MM.1S (cell line): ENCODE measurements around the gene DENND2A.

Experiments used
- DNase-seq: peaks from one replicate; pipeline ENCODE4 v3.0.0-alpha.2; 2015
- H2AFZ ChIP-seq: fragments of 300-600 bp; sonication (generic); 2 replicates; pipeline ENCODE4 v1.6.0; 2016; ENCODE audit warnings: antibody characterized with exemption, low read length
- H3F3A ChIP-seq: fragments of 300-600 bp; sonication (generic); 2 replicates; pipeline ENCODE4 v1.6.1; 2016; ENCODE audit warnings: mild to moderate bottlenecking, antibody characterized with exemption, low read length, moderate library complexity, mixed read lengths; ENCODE audit not compliant: insufficient read depth
- H3K27ac ChIP-seq: fragments of 300-600 bp; sonication (generic); 2 replicates; pipeline ENCODE4 v1.5.1; 2016; ENCODE audit warnings: mild to moderate bottlenecking, low read length
- H3K27me3 ChIP-seq: fragments of 300-600 bp; sonication (generic); replicated peaks from 2 replicates; pipeline ENCODE4 v1.6.0; 2016; ENCODE audit warnings: low read length; ENCODE audit not compliant: insufficient read depth
- H3K36me3 ChIP-seq: fragments of 300-600 bp; sonication (generic); replicated peaks from 2 replicates; pipeline ENCODE4 v1.6.1; 2016; ENCODE audit warnings: mild to moderate bottlenecking, low read length, mixed read lengths; ENCODE audit not compliant: insufficient read depth
- H3K4me1 ChIP-seq: fragments of 300-600 bp; sonication (generic); 2 replicates; pipeline ENCODE4 v1.6.1; 2016; ENCODE audit warnings: low read length, mixed read lengths
- H3K4me2 ChIP-seq: fragments of 300-600 bp; sonication (generic); 2 replicates; pipeline ENCODE4 v1.6.0; 2016; ENCODE audit warnings: low read depth, low read length
- H3K4me3 ChIP-seq: fragments of 300-600 bp; sonication (generic); 2 replicates; pipeline ENCODE4 v1.5.1; 2016; ENCODE audit warnings: low read length, mixed read lengths
- H3K79me2 ChIP-seq: fragments of 300-600 bp; sonication (generic); 2 replicates; pipeline ENCODE4 v1.6.1; 2016; ENCODE audit warnings: mixed run types, low read length, mixed read lengths
- H3K9ac ChIP-seq: fragments of 300-600 bp; sonication (generic); 2 replicates; pipeline ENCODE4 v1.6.1; 2016; ENCODE audit warnings: low read length, mixed read lengths
- H3K9me2 ChIP-seq: fragments of 300-600 bp; sonication (generic); replicated peaks from 2 replicates; pipeline ENCODE4 v1.6.1; 2016; ENCODE audit warnings: mild to moderate bottlenecking, low read length, mixed read lengths; ENCODE audit not compliant: insufficient read depth
- H3K9me3 ChIP-seq: fragments of 300-600 bp; sonication (generic); replicated peaks from 2 replicates; pipeline ENCODE4 v1.6.1; 2016; ENCODE audit warnings: mild to moderate bottlenecking, low read length, mixed read lengths; ENCODE audit not compliant: insufficient read depth
- H4K20me1 ChIP-seq: fragments of 300-600 bp; sonication (generic); 2 replicates; pipeline ENCODE4 v1.6.1; 2016; ENCODE audit warnings: mild to moderate bottlenecking, low read length, moderate library complexity, mixed read lengths; ENCODE audit not compliant: insufficient read depth
- EZH2 ChIP-seq: fragments of 300-600 bp; sonication (generic); optimal IDR thresholded peaks from 2 replicates; pipeline ENCODE3; 2017; ENCODE audit warnings: low read depth, mild to moderate bottlenecking, antibody characterized with exemption, low read length, mixed read lengths
- EZH2phosphoT487 ChIP-seq: fragments of 300-600 bp; sonication (generic); IDR thresholded peaks from 2 replicates; pipeline ENCODE4 v1.6.1; 2018; ENCODE audit warnings: antibody characterized with exemption, low read length
- TF ChIP-seq, protein P1 (sequence below): fragments of 300-600 bp; sonication (generic); IDR thresholded peaks from 2 replicates; pipeline ENCODE4 v1.5.1; 2016; ENCODE audit warnings: antibody characterized with exemption, low read length, mixed read lengths

Gene DENND2A

DNA sequence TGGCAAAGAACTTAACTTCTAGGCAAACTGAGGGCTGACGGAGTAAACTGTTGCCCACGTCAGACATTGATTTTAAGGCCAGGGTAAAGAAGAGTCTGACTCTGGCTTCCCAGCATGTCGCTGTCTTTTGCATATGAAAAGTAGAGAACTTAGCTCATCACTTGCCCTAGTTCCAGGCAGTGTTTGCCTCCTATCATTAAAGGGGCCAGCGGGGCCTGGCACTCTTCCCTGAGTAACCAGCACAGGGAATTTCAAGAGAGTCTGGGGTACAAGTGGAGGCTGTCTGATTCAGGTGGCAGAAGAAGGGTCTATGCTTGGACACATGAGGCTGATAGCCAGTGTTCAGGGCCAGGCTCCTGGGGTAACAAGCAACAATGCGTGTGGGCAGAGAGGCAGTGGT lies 4.8 kb downstream of the DENND2A start:
- H3F3A ChIP-seq = no peaks in the 10 kb centered on the region
- no peak overlapping the region for H3K4me3 ChIP-seq
- H3K4me2 ChIP-seq = no peak overlapping the region
- H3K27me3 ChIP-seq = peaks cover 39% of the 10 kb centered on the region
- H3K79me2 ChIP-seq = no peaks in the 10 kb centered on the region
- H3K4me1 ChIP-seq = no peaks in the 10 kb centered on the region
- TF ChIP-seq EZH2 (no peak), EZH2phosphoT487 (no peak)
- TF ChIP-seq, protein P1, sequence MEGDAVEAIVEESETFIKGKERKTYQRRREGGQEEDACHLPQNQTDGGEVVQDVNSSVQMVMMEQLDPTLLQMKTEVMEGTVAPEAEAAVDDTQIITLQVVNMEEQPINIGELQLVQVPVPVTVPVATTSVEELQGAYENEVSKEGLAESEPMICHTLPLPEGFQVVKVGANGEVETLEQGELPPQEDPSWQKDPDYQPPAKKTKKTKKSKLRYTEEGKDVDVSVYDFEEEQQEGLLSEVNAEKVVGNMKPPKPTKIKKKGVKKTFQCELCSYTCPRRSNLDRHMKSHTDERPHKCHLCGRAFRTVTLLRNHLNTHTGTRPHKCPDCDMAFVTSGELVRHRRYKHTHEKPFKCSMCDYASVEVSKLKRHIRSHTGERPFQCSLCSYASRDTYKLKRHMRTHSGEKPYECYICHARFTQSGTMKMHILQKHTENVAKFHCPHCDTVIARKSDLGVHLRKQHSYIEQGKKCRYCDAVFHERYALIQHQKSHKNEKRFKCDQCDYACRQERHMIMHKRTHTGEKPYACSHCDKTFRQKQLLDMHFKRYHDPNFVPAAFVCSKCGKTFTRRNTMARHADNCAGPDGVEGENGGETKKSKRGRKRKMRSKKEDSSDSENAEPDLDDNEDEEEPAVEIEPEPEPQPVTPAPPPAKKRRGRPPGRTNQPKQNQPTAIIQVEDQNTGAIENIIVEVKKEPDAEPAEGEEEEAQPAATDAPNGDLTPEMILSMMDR = no peak
- no peak overlapping the region for H3K9ac ChIP-seq
- H3K27ac ChIP-seq = no peak overlapping the region
- H3K36me3 ChIP-seq = no peaks in the 10 kb centered on the region
- H2AFZ ChIP-seq = no peak overlapping the region
- no peaks in the 10 kb centered on the region for H3K9me2 ChIP-seq
- H4K20me1 ChIP-seq = no peaks in the 10 kb centered on the region
- no peak for DNase-seq
- H3K9me3 ChIP-seq = no peaks in the 10 kb centered on the region

DNA sequence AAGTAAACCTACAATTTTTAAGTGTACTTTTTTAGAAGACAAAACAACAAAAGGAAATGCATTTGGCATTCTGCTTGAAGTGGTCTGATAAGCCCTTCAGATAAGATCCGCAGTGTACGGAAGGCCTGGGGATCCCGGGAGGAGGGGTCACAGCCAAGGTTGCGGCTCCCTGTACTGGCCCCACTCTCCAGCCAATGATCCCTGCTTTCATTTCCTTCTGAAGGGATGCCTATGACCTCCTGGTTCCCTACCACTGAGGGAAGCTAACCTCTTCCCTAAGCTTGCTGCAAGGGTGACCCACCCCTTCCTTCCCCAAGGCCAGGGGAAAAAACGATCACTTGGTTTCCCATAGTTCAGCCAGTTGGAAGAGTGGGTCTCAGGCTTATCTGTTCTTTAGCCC lies 5.3 kb downstream of the DENND2A start:
- no peak for DNase-seq
- Histone ChIP-seq H3K79me2 (no peaks in the 10 kb centered on the region), H2AFZ (no peak overlapping the region), H3K27me3 (peaks cover 40% of the 10 kb centered on the region), H3K36me3 (no peaks in the 10 kb centered on the region), H3K4me1 (no peaks in the 10 kb centered on the region), H4K20me1 (no peaks in the 10 kb centered on the region), H3F3A (no peaks in the 10 kb centered on the region), H3K4me3 (no peak overlapping the region), H3K27ac (no peak overlapping the region), H3K9ac (no peak overlapping the region), H3K9me3 (no peaks in the 10 kb centered on the region), H3K9me2 (no peaks in the 10 kb centered on the region), H3K4me2 (no peak overlapping the region)
- TF ChIP-seq EZH2 = no peak
- TF ChIP-seq, protein P1 = no peak
- TF ChIP-seq EZH2phosphoT487 = no peak

DNA sequence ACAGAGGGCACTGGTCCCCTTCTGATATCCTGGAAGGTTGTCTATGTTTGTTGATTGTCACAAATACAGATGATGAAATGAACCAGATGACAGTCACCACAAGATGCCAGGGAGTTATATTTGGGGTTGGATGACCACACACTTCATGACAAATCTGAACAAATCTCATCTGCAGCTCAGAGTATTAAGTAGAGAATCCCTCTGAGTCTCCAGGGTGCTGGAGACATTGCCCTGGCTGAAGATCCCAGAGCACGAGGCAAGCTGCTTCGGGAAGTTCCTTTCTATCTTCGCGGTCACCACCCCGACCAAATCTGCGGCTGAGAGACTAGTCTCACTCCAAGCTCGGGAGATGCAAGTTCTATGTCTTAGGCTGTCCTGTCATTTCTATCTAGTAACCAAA lies 9.0 kb downstream of the DENND2A start:
- DNase-seq = no peak
- no peak overlapping the region for H3K4me2 ChIP-seq
- TF ChIP-seq EZH2phosphoT487 (no peak), EZH2 (no peak)
- TF ChIP-seq, protein P1 = no peak

More for the DNA sequence above, 9.0 kb downstream of the DENND2A start:
- Histone ChIP-seq H3K4me1 (no peaks in the 10 kb centered on the region), H3K27ac (no peak overlapping the region), H3K79me2 (no peaks in the 10 kb centered on the region), H3K9me3 (no peaks in the 10 kb centered on the region), H3K4me3 (no peak overlapping the region), H3K36me3 (no peaks in the 10 kb centered on the region), H3K9me2 (no peaks in the 10 kb centered on the region), H2AFZ (no peak overlapping the region), H3F3A (no peaks in the 10 kb centered on the region), H3K9ac (no peak overlapping the region), H3K27me3 (peaks cover 9% of the 10 kb centered on the region; the same call in 1 of the 2 replicates), H4K20me1 (no peaks in the 10 kb centered on the region)
